Kasumi-1 (cell line): ENCODE measurements around the gene SH3BP4.

ENCODE experiments used
- DNase-seq, 2 experiments: peaks; one replicate each; lab custom pipeline; 2025; lab: John Stamatoyannopoulos, UW

The SH3BP4 gene

DNA sequence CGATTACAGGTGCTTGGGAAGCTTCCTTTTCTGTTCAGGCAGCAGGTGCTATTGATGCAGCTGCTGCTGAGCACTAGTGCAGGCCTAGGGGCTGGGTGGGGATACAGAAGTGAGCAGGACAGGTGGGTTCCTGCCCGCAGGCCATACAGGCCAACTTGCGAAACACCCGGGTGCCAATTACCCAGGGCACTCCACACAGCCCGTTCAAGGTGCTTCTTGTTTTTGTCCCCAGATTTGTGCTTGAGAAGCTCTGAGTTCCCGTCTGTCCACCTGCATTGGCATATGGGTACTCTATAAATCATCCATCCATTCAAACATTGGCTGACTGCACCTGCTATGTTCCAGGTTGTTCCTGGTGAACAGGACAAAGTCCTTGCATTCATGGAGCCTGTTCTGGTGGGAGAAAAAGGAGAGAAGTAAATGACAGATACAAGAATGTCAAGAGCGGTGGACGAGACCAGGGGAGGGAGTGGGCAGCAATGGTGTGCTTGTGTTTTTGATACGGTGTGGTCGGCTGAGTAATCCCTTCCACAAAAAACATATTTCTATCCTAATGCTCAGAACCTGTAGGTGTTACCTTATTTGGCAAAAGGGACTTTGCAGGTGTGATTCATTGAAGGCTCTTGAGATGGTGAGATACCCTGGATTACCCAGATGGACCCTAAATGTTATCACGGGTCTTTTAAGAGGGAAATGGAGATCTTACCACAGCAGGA lies 31.4 kb downstream of the SH3BP4 start:
- no peak for DNase-seq

DNA sequence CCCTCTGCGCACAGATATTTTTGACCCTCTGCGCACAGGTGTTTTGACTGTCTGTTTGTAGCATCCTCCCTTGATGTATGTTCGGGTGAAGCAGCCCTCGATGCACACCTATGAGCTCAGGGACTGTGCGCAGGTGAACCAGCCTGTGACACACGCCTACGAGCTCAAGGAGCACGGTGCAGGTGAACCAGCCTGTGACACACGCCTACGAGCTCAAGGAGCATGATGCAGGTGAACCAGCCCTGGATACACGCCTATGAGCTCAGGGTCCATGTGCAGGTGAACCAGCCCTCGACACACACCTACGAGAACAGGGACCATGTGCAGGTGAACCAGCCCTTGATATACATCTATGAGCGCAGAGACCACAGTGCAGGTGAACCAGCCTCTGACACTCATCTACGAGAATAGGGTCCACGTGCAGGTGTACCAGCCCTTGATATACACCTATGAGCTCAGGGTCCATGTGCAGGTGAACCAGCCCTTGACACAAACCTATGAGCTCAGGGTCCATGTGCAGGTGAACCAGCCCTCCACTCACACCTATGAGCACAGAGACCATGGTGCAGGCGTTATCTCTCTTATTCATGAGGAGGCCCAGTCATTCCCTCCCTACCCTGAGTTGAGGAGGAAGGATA lies 33.9 kb downstream of the SH3BP4 start:
- DNase-seq, result no peak

DNA sequence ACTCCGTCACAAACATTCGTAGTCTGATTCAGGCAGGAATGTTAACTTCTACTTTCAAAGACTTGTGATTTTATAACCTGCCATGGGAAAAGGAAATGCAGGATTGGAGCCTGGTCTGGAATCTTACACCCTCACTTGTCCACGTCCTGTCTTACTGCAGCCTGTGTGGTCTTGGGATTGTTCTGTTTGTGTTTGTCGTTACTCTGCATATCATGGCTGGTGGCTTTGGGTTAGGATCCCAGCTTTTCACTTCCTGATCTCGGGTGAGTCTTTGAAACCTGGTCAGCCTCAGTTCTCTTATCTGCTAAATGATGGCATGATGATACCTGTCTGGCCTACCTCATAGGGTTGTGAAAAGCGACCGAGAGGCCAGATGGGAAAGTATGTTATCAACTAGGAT lies 34.6 kb downstream of the SH3BP4 start:
- DNase-seq, result no peak

DNA sequence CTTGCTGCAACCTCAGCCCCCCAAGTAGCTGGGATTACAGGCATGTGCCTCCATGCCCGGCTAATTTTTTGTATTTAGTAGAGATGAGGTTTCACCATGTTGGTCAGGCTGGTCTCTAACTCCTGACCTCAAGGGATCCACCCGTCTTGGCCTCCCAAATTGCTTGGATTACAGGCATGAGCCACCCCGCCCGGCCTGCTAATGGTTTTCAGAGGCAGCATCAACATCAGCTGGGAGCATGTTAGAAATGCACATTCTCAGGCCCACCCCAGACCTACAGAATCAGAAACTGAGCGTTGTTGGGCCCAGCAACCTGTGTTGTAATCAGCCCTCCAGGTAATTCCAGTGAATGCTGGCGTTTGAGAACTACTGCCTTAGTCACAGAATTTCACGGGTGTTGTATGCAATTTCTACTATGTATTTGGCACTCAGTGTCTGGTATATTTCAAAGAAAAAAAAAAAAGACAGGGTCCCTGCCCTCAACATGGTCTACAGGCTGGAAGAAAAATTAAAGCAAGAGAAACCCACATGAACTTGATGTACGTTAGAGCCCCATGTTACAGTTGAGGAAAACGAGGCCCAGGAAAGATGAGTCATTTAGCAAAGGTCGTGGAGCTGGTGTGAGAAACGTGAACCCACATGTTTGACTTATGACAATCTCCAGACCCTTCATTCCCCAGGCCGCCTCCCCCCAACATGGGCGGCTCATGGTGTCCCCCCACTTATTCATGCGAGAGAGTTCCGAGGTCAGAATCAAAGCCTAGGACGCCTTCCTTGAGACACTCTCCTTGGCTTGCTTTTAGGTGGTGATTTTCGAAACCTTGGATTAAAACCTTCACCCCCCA lies 35.3 kb downstream of the SH3BP4 start:
- DNase-seq, result no peak

DNA sequence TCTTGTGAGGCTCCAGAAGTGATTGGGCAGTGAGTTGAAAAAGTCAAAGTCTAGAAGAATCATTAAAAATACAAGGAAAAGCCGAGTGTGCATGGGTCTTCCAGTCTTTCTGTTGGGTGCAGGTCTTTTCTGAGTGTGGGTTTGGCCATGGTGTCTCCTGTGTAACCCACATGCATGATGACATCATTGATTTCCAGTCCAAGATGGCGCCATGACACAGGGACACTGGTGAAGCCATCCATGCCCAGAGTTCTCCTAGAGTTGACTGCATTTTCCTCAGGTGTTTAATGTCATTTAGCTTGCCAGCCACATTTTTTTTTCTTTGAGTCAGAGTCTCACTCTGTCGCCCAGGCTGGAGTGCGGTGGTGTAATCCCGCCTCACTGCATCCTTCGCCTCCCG lies 35.9 kb downstream of the SH3BP4 start:
- no peak for DNase-seq

DNA sequence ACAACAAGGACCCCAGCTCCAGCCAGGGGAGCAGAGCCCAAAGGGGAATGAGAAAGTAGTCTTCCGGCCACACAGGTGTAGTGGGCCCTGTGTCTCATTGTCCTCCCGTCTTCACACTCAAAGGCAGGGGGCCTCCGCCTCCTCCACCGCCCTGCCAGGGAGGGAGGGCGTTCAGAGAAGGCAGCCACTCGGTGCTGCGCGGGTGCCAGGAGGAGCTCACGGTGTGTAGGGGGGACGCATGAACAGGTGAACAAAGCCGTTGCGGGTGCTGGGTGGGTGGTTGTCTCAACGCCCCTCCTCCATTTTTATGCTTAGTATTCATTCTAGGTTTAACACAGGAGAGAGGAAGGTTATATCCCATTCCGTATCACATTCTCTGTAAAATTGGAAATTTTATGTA lies 36.7 kb downstream of the SH3BP4 start:
- no peak for DNase-seq

DNA sequence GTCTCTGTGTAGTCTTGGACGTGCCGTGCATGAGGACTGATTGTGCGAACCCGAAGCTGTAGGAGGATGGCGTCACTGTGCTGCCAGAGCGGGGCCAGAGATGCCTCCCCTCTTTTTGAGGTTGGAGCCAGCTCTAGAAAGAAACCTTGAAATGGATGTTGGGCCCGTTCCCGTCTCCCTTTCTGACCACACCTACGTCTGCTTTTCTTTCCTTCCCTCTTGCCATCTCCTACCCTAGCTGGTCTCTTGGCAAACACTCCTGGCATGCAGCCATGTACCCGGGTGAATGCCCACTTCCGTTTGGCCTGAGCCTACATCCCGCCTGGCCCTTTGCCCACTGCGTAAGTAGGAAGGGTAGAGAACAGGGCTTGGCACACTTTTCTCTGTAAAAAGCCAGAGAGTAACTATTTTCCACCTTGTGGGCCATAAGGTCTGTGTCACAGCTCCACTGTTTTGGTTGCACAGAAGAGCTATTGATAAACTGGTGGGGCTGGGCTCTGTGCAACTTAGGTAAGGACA lies 37.4 kb downstream of the SH3BP4 start:
- no peak for DNase-seq

DNA sequence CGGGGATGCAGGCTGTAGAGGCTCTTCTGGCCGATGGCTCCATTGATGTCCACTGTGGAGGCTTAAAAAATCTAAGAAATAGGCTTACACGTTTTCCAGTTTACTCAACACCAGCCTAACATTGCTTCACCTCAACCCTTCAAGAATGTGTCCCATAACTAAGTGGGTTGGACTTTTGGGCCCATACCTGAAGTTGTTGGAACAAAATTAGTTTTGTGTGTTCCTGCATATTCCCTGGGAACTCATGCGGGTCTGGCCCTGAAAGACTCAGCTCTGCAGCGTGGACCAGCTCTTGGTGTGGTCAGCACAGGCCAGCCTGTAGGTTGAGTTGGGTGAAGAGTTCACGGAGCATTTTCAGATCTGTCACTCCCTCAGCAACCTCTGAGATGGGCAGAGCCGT lies 38.5 kb downstream of the SH3BP4 start:
- no peak for DNase-seq

DNA sequence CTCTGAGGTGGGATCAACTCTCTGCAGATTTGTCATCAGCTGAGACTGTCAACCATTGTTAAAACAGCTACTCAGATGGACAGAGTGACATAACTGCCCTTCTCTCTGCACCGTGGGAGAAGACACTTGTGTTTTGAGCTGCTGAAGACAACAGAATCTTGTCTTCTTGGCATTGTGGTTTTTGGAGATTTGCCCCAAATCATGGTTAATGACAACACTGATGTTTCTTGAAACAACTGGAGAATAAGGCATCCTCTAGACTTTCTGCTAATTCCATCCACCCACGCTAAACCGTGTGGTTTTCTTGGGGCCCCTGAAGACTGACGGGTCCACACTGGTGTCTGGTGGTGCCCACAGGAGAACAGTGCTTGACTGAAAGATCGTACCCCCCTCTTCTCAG lies 39.5 kb downstream of the SH3BP4 start:
- no peak for DNase-seq

DNA sequence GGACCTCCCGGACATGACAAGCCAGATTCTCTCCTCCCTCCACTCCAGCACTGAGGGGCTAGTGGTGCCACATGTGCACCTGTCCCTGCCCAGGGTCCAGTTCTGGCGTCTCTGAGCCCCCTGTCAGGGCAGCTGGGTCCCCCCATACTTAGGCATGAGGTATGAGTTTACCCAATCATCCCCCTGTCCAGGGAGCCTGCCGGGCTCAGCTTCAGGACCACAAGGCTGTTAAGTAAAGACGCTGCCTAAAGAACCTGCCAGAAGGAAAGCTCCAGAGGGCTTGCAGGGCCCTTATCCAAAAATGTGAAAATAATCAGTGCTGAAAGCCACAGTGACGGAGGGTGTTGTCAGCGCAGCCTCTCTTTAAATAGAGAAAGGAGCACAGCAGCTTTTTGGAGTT lies 40.0 kb downstream of the SH3BP4 start:
- no peak for DNase-seq

DNA sequence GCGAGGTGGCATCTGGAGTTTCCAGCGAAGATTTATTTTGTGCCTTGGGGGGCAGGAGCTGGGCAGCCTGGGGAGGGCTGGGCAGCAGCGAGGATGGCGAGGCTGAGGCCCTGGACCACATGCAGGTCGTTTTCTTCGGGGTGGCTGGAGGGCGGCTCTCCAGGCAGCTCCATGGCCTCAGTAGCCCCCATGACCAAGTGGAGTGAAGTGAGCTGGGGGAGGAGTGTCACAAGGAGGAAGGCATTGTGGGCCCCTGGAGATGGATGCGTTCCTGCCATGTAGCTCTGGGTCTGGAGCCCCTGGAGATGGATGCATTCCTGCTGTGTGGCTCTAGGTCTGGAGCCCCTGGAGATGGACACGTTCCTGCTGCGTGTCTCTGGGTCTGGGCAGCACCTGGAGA lies 40.4 kb downstream of the SH3BP4 start:
- no peak for DNase-seq

DNA sequence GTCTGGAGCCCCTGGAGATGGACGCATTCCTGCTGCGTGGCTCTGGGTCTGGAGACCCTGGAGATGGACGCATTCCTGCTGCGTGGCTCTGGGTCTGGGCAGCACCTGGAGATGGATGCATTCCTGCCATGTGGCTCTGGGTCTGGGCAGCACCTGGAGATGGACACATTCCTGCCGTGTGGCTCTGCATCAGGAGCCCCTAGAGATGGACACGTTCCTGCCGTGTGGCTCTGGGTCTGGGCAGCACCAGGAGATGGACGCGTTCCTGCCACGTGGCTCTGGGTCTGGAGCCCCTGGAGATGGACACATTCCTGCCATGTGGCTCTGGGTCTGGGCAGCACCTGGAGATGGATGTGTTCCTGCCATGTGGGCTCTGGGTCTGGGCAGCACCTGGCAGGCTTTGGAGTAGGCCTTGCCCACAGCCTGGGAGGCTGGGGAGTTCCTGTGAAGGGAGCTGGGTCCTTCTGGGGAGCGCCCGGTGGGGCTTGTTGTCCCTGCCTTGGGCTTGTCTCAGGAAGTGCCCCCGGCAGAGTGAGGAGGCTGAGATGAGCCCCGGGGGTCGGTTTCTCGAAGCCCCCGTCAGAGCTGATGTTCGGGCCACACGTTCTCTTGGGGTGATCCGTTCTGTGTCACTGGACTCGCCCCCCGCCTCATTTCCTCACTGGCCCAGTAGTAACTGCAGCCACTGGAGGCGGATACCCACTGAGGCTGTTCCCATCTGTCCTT lies 41.0 kb downstream of the SH3BP4 start:
- DNase-seq, result no peak

DNA sequence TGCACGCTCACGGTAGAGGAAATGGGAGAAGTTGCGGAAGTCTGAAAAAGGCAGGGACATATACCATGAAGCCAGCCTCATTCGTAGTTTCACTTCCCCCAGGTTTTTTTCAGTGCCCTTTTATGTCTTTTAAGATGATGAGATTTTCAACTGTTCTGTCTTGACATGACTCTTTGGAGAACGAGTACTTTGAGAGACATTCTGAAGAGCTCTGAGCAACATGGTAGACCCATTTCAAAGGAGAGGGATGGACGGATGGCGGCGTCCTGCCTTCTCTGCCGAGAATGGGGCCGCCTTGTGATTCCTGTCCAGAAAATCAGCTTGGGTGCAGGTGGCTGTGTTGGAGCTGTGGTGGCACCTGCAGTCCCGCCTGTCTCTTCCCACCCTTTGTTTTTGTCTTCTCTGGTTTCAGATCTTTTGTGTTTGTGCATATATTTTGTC lies 41.7 kb downstream of the SH3BP4 start:
- no peak for DNase-seq

DNA sequence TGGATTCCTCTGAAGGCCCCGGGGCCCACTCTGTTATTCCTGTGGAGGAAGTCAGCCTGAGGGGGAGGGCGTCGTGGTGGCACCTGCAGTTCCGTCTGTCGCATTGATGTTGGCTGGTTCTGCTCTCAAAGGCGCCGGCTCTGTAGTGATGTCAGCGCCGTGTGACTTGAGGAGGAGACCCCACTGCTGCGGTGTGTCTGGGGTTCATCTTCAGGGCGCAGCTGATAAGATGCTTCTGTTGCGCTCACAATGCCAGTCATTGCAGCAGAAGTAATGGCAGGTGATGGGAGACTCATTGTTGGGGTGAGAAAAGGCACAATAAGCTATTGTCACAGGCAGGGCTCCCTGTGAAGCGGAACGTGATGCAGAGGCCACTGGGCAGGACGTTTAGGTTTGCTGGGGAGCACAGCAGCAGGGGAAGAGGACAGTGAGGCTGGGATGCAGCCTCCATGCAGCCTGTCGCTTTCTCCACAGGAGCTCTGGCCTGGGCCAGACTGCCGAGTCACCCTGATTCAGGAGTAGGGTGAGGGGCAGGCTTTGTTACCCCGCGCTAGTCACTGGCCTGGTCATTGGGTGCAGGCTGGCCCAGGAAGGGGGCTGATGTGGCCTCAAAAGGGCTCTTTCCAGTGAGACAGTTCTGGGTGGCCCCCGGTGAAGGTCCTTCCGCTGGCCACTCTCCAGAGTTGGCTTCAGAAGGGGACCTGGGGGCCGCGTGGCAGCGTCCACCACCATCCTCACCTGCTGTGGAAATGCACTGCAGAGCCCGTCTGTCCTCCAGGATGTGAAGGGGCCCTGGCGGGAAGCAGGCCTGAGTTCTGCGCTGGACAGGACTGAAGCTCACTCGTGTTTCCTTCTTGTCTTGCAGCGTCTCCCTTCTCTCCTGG lies 42.9 kb downstream of the SH3BP4 start:
- no peak for DNase-seq

DNA sequence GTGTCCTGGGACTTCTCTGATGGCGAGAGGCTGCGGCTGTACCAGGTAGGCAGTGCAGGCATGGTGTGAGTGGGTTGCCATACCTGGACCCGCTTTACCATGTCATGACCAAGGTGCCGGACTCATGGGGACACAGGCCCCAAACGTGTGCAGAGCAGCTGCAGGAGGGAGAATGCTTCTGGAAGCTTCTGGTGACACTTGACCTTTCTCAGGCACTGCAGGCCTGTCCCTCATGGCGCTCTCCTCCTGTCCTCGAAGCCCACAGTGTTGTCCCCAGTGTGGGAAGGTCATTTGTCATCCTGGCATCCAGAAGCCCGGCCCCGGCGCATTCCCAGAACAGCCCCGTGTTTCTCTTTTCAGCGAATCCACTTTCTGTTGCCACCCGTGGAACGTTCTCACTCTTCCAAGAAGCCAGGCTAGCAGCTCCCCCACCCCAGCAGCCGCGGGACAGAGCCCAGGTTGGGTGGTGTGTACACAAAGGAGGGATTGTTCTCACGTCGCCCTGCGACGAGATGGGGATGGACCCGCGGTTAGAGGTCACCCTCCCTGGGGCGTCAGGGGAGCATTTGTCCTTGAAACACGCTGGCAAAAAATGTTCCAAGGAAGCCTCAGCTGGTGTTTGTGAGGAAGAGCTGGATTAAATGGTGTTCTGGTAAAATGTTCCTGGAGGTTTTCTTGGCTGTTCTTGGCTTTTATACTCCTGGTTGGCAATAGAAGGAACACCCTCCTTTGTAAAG lies 43.7 kb downstream of the SH3BP4 start:
- DNase-seq, result no peak

DNA sequence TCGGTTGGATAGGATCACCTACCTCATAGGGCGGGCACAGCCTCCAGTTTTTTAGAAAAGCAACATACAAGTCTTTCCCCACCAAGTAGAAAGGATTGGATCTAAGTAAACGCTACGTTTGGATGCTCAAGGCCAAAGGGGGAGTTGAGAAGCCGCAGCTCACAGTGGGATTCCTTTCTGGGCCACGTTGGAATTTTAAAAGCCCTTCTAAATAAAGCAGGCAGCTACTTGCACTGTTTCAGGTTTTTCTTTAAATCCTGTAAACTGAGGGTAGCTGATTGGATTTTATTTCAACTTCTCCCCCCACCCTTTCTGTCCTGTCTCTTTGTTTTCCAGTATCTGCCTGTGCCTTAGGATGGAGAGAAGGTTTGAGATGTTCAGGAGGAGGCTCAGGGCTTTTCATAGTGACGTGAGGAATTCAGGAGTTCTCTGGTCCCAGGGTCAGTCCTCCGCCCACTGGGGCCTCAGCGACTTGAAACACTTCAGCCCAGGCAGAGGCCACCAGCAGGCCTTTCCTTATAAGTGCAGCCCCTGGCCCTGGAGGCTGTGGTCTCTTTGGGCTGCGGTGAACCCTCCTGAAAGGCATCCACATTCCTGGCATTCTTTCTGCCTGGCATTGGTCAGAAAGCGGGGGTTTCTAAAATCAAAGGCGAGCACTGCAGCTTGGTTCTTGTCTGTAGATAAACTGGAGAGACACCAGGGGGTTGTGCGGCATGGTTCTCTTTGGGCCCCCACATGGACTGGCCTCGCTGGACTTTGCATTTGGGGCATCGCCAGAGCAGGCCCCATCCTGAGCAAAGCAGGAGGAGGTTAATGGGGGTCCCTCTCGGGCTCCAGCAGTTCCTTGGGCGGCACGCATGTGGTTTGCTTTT lies 44.5 kb downstream of the SH3BP4 start:
- DNase-seq, result no peak

DNA sequence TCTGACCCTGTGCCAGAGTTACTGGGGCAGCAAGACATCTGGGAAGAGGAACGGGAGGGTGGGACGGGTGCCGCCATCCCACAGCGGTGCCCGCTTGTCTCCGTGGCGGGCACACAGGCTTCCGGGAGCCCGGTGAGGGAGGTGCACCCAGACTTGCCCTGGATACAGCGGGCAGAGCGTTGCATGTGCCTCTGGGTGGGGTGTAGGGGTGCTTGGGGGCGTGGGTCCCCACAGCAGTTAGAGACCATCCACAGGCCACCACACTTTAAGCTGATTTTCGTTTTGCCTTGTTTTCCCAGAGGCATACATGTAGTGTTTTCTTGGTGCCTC lies 45.1 kb downstream of the SH3BP4 start:
- DNase-seq, result no peak

DNA sequence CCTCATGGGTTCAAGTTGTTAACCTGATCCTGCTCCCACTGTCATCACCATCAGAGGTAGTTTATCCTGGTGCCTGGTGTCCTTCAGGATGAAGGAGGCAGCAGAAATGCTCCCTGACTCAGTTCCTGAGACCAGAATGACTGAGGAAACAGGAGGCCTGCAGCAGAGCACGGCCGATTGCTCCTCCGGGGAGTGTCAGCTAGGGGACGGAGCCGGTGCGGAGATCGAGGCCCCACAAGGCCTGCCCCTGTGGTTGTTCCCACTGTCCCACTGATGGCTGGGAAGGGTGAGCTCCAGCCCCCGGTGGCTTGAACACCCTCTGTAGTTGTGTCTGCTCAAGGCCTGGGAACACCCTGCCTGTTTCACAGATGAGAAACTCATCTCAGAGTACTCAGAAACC lies 45.6 kb downstream of the SH3BP4 start:
- DNase-seq, result no peak

DNA sequence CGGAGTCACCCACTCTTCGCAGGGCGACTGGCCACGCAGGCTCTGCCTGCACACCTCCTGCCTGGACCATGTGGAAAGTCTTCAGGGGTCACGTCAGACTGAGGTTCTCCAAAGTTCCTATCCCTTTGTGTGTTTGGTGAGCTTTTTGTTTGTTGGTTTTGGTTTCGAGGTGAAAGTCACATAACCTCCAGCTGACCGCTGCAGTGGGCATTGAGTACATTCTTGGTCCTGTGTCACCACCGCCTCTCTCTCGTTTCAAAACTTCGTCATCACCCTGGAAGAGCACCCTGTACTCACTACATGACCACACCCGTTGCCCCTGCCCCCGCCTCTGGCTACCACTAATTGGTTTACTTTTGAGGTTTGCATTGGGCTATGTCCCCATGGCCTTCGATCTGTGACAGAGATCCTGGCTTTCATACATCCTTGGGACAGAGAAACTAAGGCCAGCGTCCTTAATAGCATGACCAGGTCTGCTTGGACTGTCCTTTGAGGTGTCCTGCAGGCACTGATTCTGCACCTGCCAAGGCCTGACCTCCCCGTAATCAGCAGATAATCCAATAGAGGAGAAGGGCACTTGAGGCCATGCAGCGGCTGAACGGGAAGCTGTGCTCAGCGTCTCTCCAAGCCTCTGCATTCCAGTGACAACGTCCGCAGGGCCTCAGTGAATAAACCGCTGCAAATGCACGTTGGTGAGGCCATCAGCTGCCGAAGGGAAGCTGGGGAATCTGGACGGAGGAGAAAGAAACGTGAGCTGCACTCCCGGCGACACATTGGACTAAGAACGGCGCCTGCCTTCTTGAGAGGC lies 46.8 kb downstream of the SH3BP4 start:
- no peak for DNase-seq
